HG03097 (cell line): ENCODE data around the gene PACS2.
"Not testable (repeated sequence)": the region's sequence is repeated elsewhere in the genome, so short reads cannot be mapped to it uniquely, and the experiment has no call there.

Source experiments
- ATAC-seq: cut with Tn5 transposase; IDR thresholded peaks from one replicate; pipeline ENCODE4 v1.9.1; 2021; ENCODE audit not compliant: unreplicated experiment, low FRiP score

Gene PACS2

GRCh38 chr14:105348169-105348944 is 33.8 kb downstream of the PACS2 start:
- ATAC-seq, result no peak

DNA sequence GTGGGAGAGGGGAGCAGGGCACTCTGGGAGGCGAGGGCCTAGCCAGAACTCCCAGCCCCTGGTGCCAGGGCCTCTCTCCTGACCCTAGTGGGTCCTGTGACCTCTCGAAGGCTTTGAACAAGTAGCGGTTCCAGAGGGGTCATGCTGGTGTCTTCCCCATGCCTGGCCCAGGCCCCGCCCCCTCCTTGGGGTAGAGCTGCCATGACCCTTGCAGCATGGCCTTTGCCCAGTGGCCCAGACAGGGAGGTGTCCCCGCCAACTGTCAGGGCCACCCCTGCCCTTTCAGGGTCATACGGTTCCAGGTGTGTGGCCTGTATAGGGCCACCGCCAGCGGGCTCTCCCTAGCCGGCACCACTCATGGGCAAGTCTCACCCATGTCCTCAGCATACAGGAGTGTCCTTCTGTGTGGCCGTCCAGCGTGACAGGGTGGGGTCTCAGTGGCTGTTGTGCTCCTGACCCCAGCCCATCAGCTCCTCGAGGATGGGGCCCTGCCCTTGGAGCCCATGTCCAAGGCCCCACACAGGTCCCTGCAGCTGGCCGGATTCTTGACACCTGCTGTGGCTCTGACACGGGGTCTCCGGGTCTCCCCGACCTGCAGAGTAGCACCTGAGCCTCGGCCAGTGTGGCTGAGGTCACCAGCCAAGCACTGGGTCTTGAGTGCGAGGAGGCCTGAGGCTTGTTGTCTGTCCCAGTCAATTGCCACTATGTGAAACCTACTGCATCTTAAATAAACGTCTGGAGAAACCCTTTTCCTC is 34.6 kb downstream of the PACS2 start:
- no peak for ATAC-seq

DNA sequence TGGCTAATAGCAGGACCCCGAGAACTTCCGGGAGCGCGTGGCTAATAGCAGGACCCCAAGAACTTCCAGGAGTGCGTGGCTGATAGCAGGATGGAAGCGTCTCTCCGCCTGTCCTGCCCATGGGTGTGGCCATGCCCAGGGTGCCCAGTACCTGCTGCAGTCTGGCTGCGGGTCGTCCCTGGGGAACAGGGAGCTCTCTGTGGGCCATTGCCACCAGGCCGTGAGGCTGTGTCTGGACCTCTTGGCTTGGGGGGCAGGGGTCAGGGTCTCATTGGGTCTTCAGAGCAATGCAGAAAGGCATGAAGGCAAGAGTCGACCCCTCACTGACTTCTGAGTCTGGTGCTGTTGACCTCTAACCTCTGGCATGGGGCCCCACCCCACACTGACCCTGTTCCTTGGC is 35.4 kb downstream of the PACS2 start:
- ATAC-seq, result no peak

DNA sequence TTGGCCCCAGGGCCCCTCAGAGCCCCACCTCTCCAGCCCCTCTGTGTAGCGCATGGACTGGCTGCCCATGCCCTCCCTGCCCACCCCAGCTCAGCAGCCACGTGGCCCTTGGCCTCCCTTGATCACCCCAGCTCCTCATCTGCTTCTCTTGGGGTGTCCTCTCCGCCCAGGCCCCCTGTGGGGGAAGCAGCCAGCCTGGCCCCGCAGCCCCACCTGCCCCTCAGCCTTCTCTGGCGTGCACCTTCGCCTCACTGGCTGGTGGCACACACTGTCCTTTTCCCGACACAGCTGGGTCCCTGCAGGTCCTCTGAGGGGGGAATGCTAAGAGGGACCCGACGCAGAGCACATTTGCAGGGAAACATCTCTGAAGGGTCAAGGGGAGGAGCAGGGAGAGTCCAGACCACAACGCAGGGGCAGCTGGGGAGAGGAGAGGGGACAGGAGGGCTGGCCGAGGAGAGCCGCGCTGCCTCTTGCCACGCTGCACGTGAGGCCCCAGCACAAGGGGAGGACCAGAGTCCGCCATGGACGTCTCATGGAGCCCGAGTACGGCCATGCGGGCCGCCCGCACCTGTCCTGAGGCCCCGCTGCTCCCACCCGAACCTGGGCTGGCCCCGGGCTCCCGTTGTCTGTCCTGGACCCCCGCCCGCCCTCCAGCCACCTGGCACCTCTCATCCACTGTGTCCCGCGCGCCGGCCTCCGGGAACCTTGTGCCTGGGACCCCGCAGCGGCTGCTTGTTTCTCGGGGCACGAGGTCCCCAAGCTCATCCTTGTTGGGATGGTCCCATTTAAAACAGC is 36.1 kb downstream of the PACS2 start:
- ATAC-seq, result no peak

DNA sequence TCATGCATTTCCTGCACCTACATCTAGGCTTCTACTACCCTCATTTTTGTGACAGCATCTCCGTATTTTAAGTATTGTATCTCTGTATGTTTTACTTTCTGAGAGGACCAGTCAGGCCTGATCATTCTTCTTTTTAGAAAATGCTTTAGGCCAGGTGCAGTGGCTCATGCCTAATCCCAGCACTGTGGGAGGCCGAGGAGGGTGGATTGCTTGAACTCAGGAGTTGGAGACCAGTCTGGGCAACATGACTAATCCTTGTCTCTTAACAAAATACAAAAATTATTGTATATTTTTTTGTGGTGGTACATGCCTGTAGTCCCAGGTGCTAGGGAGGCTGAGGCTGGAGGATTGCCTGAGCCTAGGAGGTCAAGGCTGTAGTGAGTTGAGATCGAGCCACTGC is 36.9 kb downstream of the PACS2 start:
- no peak for ATAC-seq

- no peak for ATAC-seq
Observed at GRCh38 chr14:105351920-105352851, 37.6 kb downstream of the PACS2 start.

- no peak for ATAC-seq
Observed at GRCh38 chr14:105353136-105353535, 38.6 kb downstream of the PACS2 start.

DNA sequence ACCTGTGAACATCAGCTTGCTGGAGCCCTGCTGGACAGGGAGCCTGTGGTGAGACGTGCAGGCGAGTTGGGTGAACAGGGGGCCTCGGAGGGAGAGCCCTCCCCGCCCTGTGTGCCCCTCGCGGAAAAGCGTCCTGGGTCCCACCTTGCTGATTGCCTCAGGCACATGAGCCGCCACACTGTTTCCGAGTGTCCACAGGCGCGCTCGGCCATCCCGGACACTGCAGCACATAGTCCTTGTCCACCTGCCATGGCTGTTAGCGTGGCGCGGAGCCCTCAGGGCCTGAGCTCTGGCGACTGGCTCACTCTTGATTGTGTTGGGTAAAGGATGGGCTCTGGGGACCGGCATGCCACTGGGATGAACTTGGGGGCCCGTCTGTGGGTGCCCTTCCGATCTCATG is 40.0 kb downstream of the PACS2 start:
- ATAC-seq, result no peak

GRCh38 chr14:105355049-105355575 is 40.6 kb downstream of the PACS2 start:
- no peak for ATAC-seq

- ATAC-seq, result no peak
Observed at GRCh38 chr14:105355850-105356604, 41.5 kb downstream of the PACS2 start.

- ATAC-seq, result no peak
Observed at GRCh38 chr14:105356927-105357326, 42.4 kb downstream of the PACS2 start.

DNA sequence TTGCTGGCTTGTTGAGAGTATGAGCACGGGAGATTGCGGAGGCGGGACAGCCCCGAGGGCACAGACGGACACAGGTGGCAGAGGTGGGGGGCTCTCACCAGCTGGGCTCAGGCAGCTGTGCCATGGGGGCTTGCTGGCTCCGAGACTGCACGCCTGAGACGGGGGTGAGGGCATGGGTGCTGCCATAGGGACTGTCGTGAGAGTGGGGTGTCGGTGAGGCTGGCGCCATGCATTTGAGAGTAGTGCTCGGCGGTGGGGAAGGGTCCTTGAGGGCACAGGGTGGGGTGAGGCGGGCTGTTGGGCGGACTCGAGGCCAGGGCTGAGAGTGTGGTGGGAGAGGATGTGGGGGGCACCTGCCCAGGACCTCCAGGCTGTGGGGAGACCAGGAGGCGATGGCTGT is 43.1 kb downstream of the PACS2 start:
- no peak for ATAC-seq

DNA sequence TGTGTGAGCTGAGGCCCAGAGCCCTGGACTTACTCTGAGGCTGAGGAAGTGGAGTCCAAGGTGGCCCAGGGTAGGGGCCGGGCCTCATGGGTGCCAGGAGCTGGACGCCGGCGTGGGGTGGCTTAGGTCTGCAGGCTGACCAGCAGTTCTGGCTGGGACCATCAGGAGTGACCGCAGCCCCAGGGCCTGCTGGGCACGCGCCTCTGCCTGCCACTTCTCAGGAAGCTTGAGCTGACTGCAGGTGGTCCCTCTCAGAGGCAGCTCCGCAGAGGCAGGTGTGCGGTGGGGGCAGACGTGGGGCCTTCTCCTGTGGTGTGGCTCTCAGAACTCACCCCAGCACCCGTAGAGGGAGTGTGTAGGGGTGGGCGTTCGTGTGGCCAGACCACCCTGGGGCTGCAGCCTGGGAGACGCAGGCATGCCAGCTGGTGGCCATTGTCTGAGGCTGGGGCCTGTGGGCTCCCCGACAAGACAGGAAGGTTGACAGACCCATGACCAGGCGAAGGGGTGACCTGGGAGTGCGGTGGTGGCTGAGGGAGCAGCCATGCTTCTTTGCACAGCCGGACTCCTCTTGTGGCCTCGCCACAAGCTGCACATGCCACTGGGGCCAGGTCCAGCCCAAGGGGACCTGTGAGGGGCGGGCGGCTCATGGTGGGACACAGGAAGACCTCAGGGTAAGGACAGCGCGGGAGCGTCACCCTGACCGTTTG is 43.7 kb downstream of the PACS2 start:
- no peak for ATAC-seq

GRCh38 chr14:105358943-105359342 is 44.4 kb downstream of the PACS2 start:
- ATAC-seq, result no peak

DNA sequence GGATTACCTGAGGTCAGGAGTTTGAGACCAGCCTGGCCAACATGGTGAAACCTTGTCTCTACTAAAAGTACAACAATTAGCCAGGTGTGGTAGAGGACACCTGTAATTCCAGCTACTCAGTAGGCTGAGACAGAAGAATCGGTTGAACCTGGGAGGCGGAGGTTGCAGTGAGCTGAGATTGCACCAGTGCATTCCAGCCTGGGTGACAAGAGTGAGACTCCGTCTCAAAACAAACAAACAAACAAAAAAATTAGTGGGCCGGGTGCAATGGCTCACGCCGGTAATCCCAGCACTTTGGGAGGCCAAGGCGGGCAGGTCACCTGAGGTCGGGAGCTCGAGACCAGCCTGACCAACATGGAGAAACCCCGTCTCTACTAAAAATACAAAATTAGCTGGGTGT is 46.9 kb downstream of the PACS2 start:
- ATAC-seq, result not testable (repeated sequence)

DNA sequence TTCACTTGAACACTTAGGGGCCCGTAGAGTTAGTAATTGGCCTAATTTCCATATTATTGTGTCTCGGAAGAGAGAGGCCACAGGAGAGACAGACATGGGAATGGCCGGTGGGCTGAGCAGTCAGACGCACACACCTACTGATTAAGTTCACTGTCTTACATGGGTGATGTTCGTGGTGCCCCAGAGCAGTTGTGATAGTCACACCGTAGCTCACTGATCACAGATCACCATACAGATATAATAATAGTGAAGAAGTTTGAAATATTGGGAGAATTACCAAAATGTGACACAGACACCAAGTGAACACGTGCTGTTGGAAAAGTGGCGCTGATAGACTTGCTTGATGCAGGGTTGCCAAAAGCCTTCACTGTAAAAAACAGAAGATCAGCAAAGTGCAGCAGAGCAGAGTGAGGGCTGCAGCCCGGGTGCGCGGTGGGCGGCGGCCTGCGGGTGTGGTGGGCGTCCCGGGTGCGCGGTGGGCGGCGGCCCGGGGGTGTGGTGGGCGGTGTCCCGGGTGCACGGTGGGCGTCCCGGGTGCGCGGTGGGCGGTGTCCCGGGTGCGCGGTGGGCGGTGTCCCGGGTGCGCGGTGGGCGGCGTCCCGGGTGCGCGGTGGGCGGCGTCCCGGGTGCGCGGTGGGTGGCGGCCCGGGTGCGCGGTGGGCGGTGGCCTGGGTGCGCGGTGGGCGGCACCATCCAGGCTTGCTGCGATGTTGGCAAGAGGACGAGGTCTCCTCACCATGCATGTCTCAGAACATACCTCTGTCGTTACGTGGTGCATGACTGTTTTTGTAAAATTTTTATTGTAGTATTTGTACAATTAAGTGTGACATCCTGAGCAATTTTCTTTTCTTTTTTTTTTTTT is 49.5 kb downstream of the PACS2 start:
- no peak for ATAC-seq

- ATAC-seq, result no peak
Observed at GRCh38 chr14:105365101-105365500, 50.6 kb downstream of the PACS2 start.

DNA sequence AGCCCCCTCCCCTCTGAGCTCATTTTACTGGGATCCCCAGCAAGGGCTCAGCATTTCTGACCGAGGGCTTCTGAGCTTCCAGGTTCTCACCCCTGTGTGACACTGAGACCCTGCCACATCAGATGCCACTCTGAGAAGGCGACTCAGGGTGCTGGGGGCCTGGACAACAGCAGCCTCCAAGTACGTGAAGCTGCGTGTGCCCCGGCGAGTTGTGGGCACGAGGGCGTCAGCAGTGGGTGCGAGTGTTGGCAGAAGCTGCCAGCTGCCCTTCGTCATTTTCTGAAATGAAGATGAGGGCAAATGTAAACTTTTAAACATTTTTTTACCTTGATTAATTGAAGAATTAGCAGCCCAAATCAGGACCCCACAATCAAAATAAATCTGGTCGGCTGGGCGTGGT is 51.1 kb downstream of the PACS2 start:
- ATAC-seq, result no peak
